Measurements from ENCODE around the gene COQ8A. TPM values are rescaled to one million over a fixed set of nuclear protein-coding genes. Genes with fewer than 3 reads are reported as not detected.
"Not testable (repeated sequence)": the region's sequence is repeated elsewhere in the genome, so short reads cannot be mapped to it uniquely, and the experiment has no call there.

Gene COQ8A
- polyA plus RNA-seq, 1 donor = 28.9 TPM

DNA sequence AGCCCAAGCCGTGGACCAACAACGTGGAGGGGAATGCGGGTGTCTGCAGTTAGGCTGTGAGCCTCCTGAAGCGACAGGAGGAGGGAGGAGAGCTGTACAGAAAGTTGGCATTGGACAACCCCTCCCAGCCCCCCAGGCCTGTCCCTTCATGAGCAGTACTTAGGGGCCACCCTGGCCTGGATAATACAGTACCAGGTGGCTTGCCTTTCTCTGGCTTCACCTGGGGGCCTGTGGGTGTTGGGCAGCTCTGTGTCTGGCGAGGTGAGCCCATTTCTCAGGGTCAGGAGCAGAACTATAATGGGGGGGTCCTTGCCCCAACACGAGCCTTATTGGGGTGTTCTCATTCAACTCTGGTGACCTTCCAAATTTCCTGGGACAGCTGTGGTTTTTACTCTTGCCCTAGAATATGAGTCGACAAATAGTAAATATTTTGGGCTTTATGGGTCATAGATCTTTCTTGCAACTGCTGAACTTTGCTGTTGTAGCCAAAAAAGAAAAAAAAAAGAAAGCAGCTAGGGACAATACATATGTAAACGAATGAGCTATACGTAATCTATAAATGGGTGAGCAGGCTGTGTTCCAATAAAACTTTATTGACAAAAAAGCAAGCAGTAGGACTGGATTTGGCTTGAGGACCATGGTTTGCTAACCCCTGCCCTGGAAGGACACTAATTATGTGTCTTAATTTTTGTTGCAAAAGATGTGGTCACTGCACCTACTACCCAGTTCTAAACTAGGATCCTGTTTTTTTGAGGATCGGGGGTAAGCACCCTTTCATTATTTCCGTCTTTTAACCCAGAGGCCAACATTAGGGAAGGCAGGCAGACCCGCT lies 11.4 kb downstream of the COQ8A start:
- DNase-seq = no peak

DNA sequence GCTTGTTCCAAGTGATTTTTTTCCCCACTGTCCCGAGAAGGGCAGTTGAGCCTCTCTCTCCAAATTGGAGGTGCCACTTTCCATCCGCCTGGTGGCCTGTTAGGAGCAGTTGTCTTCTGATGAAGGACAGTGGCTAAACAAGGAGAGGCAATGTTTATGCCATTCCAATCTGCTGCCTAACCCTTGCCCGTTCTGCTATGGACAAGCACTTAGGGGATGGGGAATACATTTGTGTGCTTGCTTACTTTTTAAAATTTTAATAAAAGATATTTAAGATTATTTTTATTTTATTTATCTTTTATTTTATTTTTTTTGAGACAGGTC lies 12.0 kb downstream of the COQ8A start:
- no peak for DNase-seq

GRCh38 chr1:226953175-226953800 lies 13.2 kb downstream of the COQ8A start:
- no peak for DNase-seq

DNA sequence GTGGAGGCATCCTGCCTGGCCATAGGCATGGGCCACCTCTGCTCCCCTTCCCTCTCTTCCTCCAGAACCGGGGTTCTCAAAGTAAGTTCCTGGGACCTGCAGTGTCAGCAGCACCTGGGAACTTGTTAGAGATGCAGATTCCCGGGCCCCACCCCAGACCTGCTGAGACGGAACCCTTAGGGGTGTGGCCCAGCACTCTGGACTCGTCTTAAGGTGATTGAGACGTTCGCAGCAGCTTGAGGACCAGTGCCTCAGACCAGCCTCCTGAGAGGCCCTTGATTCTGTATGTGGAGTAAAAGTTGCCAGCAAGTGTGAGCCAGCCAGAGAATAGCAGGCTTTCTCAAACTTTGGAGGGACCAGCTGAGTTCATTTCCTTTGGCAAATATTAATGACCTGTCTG lies 14.2 kb downstream of the COQ8A start:
- no peak for DNase-seq

GRCh38 chr1:226954777-226955176 lies 14.7 kb downstream of the COQ8A start:
- no peak for DNase-seq

DNA sequence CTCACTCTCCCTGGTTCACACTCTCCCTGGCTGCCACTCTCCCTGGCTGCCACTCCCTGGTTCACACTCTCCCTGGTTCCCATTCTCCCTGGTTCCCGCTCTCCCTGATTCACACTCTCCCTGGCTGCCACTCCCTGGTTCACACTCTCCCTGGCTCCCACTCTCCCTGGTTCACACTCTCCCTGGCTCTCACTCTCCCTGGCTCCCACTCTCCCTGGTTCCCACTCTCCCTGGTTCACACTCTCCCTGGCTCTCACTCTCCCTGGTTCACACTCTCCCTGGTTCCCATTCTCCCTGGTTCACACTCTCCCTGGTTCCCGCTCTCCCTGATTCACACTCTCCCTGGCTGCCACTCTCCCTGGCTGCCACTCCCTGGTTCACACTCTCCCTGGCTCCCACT lies 15.8 kb downstream of the COQ8A start:
- DNase-seq = not testable (repeated sequence)

DNA sequence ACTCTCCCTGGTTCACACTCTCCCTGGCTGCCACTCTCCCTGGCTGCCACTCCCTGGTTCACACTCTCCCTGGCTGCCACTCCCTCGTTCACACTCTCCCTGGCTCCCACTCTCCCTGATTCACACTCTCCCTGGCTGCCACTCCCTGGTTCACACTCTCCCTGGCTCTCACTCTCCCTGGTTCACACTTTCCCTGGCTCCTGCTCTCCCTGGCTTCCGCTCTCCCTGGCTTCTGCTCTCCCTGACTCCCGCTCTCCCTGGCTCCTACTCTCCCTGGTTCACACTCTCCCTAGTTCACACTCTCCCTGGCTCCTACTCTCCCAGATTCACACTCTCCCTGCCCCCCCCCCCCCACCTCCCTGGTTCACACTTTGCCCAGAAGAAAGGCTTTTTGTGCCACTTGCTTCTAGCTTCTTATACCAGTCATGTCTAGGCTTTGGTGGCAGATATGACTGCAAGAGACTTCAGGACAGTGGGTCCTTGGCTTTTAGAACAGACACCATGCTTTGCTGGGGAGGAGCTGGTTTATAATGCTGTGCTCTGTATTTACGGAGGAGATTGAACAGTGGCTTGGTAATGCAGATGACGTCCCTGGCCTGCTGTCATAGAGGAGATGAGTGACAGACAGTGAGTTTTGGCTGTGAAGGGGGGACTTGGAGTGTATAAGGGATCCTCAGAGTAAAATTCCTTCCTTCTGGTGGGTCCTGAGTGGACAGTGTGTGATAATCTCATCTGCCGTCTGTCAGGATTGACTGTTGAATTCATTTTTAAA lies 17.0 kb downstream of the COQ8A start:
- no peak for DNase-seq

- DNase-seq = no peak
These were observed 17.6 kb downstream of the COQ8A start for GRCh38 chr1:226957714-226958113.

DNA sequence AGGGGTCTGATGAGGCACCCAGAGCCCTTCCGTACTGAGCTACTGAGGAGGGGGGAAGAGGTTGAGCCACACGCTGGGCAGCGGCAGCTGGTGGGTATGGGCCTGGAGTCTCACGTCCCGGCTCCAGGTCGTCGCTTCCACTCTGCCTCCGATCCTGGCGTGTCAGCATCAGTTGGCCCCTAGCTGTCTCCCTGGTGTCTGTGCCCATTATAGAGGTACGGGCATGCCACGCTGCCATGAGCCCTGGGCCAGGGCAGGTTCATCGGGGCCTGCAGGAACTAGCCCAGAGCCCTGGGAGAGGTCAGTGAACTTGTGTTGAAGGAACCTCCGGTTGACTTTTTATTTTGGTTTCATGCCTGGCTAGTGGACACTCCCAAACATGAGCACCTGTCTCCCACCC lies 18.2 kb downstream of the COQ8A start:
- DNase-seq = no peak

DNA sequence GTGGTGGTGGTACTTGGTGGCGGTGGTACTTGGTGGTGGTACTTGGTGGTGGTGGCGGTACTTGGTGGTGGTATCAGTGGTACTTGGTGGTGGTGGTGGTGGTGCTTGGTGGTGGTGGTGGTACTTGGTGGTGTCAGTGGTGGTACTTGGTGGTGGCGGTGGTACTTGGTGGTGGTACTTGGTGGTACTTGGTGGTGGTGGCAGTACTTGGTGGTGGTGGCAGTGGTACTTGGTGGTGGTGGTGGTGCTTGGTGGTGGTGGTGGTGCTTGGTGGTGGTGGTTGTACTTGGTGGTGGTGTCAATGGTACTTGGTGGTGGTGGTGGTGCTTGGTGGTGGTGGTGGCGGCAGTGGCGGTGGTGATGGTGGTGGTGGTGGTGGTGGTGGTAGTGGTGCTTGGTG lies 20.2 kb downstream of the COQ8A start:
- no peak for DNase-seq

DNA sequence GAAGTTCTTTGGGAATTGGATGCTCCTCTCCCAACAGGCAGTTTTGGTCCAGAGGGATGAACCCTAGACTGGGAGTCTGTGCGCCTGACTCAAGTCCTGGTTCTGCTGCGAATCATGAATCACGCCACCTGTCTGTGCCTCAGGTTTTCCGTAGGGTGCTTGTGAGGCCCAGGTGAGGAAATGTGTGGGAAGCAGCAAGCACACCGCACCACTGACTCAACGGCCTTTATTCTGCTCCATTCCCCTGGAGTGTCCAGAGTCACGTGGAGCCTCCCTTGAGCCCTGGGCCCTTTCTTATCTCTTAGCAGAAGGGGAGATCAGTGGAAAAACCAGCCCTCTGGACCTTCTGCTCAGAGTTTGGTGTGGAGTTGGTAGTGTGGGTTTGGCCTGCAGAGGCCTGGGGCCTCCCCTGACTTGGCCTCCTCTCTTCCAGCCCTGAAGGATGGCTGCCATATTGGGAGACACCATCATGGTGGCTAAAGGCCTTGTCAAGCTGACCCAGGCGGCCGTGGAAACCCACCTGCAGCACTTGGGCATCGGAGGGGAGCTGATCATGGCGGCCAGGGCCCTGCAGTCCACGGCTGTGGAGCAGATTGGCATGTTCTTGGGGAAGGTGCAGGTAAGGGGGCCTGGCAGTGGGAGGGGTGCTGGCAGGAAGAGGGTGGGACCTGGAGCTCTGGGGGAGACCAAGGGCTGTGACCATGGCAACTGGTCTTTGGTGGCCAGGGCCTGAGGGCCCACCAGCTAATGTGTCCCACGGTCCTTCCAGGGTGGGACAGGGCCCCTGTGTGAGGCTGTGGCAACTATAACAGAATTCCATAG lies 21.1 kb downstream of the COQ8A start:
- no peak for DNase-seq

DNA sequence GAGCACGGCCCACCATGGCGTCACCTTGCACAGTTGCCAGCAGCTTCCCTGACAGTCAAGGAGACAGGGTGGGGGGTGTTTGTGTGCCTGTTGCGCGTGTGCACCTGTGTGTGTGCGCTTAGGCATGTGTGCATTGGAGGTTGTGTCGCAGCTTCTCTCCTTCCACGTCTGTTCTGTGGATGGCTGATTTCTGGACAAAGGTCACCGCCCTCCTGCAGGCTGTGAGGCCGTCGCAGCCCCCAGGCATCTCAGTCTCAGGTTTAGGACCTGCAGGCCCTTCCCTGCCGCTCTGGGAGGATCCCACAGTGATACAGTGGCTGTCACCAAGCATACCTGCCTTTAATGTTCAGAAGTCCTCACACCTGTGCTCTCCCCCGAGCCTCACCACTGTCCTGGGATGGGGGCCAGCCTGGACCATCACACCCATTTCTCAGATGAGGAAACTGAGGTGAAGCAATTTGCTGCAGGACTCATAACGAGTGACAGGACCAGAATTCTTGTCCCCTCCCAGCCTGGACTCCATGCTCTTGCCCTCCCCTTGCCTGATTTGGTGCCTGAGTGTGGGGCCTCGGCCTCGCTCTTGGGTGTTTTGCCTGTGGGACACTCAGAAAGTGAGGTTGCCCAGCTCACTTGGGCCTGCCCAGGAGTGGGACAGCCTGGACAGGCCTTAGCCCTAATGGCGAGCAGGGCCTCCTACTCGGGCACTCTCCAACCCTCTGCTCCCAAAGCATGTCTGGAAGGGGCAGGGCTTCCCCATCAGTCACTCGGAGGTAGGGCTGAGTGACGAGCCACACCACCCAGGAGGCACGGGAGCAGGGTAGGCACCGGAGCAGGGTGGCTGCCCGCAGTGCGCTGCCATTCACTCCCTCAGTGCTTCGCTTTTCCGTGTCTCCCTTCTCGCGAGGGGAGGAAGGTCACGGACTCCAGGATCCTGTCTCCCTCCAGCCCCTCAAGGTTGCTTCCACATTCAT lies 22.6 kb downstream of the COQ8A start:
- no peak for DNase-seq

GRCh38 chr1:226964068-226964425 lies 24.0 kb downstream of the COQ8A start:
- DNase-seq = no peak

- DNase-seq = no peak
These were observed 24.8 kb downstream of the COQ8A start for GRCh38 chr1:226964611-226965486.

- DNase-seq = no peak
These were observed 25.7 kb downstream of the COQ8A start for GRCh38 chr1:226965581-226966440.

- no peak for DNase-seq
These were observed 26.6 kb downstream of the COQ8A start for GRCh38 chr1:226966683-226967082.

GRCh38 chr1:226967665-226968064 lies 27.6 kb downstream of the COQ8A start:
- no peak for DNase-seq

- no peak for DNase-seq
These were observed 31.7 kb downstream of the COQ8A start for GRCh38 chr1:226971765-226972164.

DNA sequence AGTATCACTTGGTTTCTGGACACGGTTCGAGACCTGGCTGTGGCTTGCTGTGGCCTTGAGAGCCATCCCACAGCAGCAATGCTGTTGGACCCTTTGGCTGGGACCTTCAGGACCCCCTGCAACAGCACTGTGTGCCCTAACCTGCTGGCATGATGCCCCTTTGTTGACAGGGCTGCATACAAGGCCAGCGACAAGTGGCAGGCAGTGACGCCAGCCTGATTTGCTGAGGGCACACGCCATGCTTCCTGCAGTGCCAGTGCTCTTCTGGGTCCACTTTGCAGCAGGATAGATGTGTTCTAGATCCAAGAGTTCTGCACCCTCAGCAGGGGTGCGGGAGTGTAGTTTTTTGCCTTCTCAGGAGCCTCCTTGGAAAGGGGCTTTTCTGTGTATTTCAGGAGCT lies 32.8 kb downstream of the COQ8A start:
- DNase-seq = no peak
